DLD1 (cell line): ENCODE results near the gene PTX3.

ENCODE experiments used
- in situ Hi-C: cut with HindIII; loops from 2 replicates; pipeline ENCODE4 v1.10.0; 2017; ENCODE audit warnings: low sequenced_read_pairs

PTX3 gene

GRCh38 chr3:157420606-157421130 is 16.0 kb upstream of the PTX3 start:
- in situ Hi-C loops, result no loop called here

- in situ Hi-C loops, result no loop called here
Observed at GRCh38 chr3:157423337-157423736, 13.3 kb upstream of the PTX3 start.

- in situ Hi-C loops, result no loop called here
Observed at GRCh38 chr3:157427901-157428300, 8.7 kb upstream of the PTX3 start.

- in situ Hi-C loops, result no loop called here
Observed at GRCh38 chr3:157428853-157429252, 7.8 kb upstream of the PTX3 start.

- in situ Hi-C loops, result no loop called here
Observed at GRCh38 chr3:157429708-157430107, 6.9 kb upstream of the PTX3 start.

GRCh38 chr3:157438194-157438730 is 1.6 kb downstream of the PTX3 start:
- in situ Hi-C loops, result no loop called here

GRCh38 chr3:157441102-157441624 is 4.5 kb downstream of the PTX3 start:
- in situ Hi-C loops, result no loop called here

GRCh38 chr3:157442729-157443128 is 6.1 kb downstream of the PTX3 start:
- in situ Hi-C loops, result no loop called here

GRCh38 chr3:157443905-157444796 is 7.5 kb downstream of the PTX3 start:
- in situ Hi-C loops, result no loop called here

- in situ Hi-C loops, result no loop called here
Observed at GRCh38 chr3:157444797-157445184, 8.1 kb downstream of the PTX3 start.

GRCh38 chr3:157445857-157446256 is 9.2 kb downstream of the PTX3 start:
- in situ Hi-C loops, result no loop called here

- in situ Hi-C loops, result no loop called here
Observed at GRCh38 chr3:157447026-157447694, 10.5 kb downstream of the PTX3 start.

- in situ Hi-C loops, result no loop called here
Observed at GRCh38 chr3:157452097-157452496, 15.4 kb downstream of the PTX3 start.

GRCh38 chr3:157453824-157454223 is 17.2 kb downstream of the PTX3 start:
- in situ Hi-C loops, result no loop called here

GRCh38 chr3:157459706-157460105 is 23.1 kb downstream of the PTX3 start:
- in situ Hi-C loops, result no loop called here

GRCh38 chr3:157460253-157460652 is 23.6 kb downstream of the PTX3 start:
- in situ Hi-C loops, result no loop called here

- in situ Hi-C loops, result no loop called here
Observed at GRCh38 chr3:157463816-157464215, 27.2 kb downstream of the PTX3 start.

- in situ Hi-C loops, result no loop called here
Observed at GRCh38 chr3:157464321-157464720, 27.7 kb downstream of the PTX3 start.

- in situ Hi-C loops, result no loop called here
Observed at GRCh38 chr3:157465741-157466140, 29.1 kb downstream of the PTX3 start.

GRCh38 chr3:157467200-157467599 is 30.6 kb downstream of the PTX3 start:
- in situ Hi-C loops, result no loop called here

- in situ Hi-C loops, result no loop called here
Observed at GRCh38 chr3:157469561-157470294, 33.1 kb downstream of the PTX3 start.
